B cell (primary cell): ENCODE results near the gene UBXN10. TPM values are rescaled to one million over a fixed set of nuclear protein-coding genes. Genes with fewer than 3 reads are reported as not detected.
A peak's percentile ranks its signal among the peaks of the same experiment; 100 is the strongest.

Experiments used
- ATAC-seq: fragments of 200-7000 bp; cut with Tn5 transposase; one replicate; pipeline ENCODE4 v1.10.0; 2021; ENCODE audit warnings: low read depth, mild to moderate bottlenecking, moderate number of reproducible peaks, moderate library complexity
- CTCF ChIA-PET: fragments of 350-600 bp; sonication (Branson Sonifier 250); formaldehyde crosslinking; loops from one replicate; lab custom pipeline; 2021; ENCODE audit warnings: antibody characterized with exemption, inconsistent platforms; lab: Charles Lee
- POLR2A ChIA-PET: fragments of 350-600 bp; sonication (Branson Sonifier 250); formaldehyde crosslinking; loops from one replicate; lab custom pipeline; 2021; ENCODE audit warnings: antibody characterized with exemption; lab: Charles Lee
- DNase-seq: peaks from one replicate; pipeline ENCODE4 v3.0.0; 2013
- H2AFZ ChIP-seq: 2 replicates; pipeline ENCODE4 v1.6.1; 2012; ENCODE audit warnings: mild to moderate bottlenecking, low read depth, low read length; ENCODE audit not compliant: insufficient read depth, poor library complexity, severe bottlenecking
- H3K27ac ChIP-seq, 2 donors: 1 replicate in 1 of 2; 2 replicates in 1 of 2; pipeline ENCODE4 v1.5.1; 2012 to 2013; ENCODE audit warnings: low read length in 2 of 2, mild to moderate bottlenecking in 2 of 2, moderate library complexity in 1 of 2
- H3K27me3 ChIP-seq, 4 experiments: fragments of 200-600 bp in 1 of 4; sonication (generic) in 1 of 4; replicated peaks in 1 of 4; 1 replicate in 2 of 4; 2 replicates in 2 of 4; pipeline versions ENCODE4 v1.6.1 to v1.7.0; 2013 to 2016; ENCODE audit warnings: low read length in 3 of 4, mild to moderate bottlenecking in 2 of 4, mixed read lengths in 1 of 4, moderate library complexity in 1 of 4; ENCODE audit not compliant: insufficient read depth in 4 of 4, control insufficient read depth in 3 of 4; ENCODE audit errors: control extremely low read depth in 1 of 4
- H3K36me3 ChIP-seq, 2 experiments: replicated peaks in 1 of 2; 1 replicate in 1 of 2; 2 replicates in 1 of 2; pipeline versions ENCODE4 v1.6.1 to v1.7.1; 2013; ENCODE audit warnings: low read length in 1 of 2; ENCODE audit not compliant: insufficient read depth in 2 of 2, control insufficient read depth in 1 of 2; ENCODE audit errors: control extremely low read depth in 1 of 2, extremely low read depth in 1 of 2
- H3K4me1 ChIP-seq, 2 donors: fragments of 200-600 bp in 1 of 2; sonication (generic) in 1 of 2; 1 replicate in 1 of 2; 2 replicates in 1 of 2; pipeline versions ENCODE4 v1.5.1 to v1.6.1; 2013 to 2017; ENCODE audit warnings: low read length in 2 of 2; ENCODE audit not compliant: control insufficient read depth in 2 of 2, insufficient read depth in 2 of 2
- H3K4me2 ChIP-seq: replicated peaks from 2 replicates; pipeline ENCODE3; 2012; ENCODE audit warnings: mild to moderate bottlenecking, low read depth, low read length; ENCODE audit not compliant: poor library complexity, severe bottlenecking
- H3K4me3 ChIP-seq, 5 experiments: fragments of 200-600 bp in 1 of 5; sonication (generic) in 1 of 5; 1 replicate in 3 of 5; 2 replicates in 2 of 5; pipeline versions ENCODE4 v1.5.1 to v1.7.0; 2011 to 2016; ENCODE audit warnings: low read length in 4 of 5, mild to moderate bottlenecking in 4 of 5, low read depth in 2 of 5, control low read depth in 1 of 5, moderate library complexity in 1 of 5; ENCODE audit not compliant: insufficient read depth in 1 of 5; ENCODE audit errors: control extremely low read depth in 1 of 5, extremely low read depth in 1 of 5
- H3K79me2 ChIP-seq: fragments of 200-600 bp; sonication (generic); one replicate; pipeline ENCODE4 v1.6.0; 2016; ENCODE audit warnings: low read length; ENCODE audit not compliant: control insufficient read depth, insufficient read depth
- H3K9ac ChIP-seq: fragments of 200-600 bp; sonication (generic); 2 replicates; pipeline ENCODE4 v1.6.1; 2017; ENCODE audit warnings: mild to moderate bottlenecking, low read length, moderate library complexity
- H3K9me3 ChIP-seq, 3 donors: one replicate each; pipeline versions ENCODE4 v1.6.1 to v1.7.1; 2013; ENCODE audit warnings: low read length in 2 of 3; ENCODE audit not compliant: control insufficient read depth in 2 of 3, insufficient read depth in 1 of 3; ENCODE audit errors: control extremely low read depth in 1 of 3
- H4K20me1 ChIP-seq: 2 replicates; pipeline ENCODE4 v1.6.0; 2012; ENCODE audit warnings: mild to moderate bottlenecking, low read length; ENCODE audit not compliant: insufficient read depth, control insufficient read depth, poor library complexity, severe bottlenecking
- H3K27ac Mint-ChIP-seq: one replicate; pipeline ENCODE4 v1.8.0; 2021; ENCODE audit warnings: mixed read lengths
- H3K27me3 Mint-ChIP-seq: one replicate; pipeline ENCODE4 v1.8.0; 2021; ENCODE audit warnings: mixed read lengths
- H3K4me1 Mint-ChIP-seq: one replicate; pipeline ENCODE4 v1.8.0; 2021; ENCODE audit warnings: mixed read lengths
- H3K4me3 Mint-ChIP-seq: one replicate; pipeline ENCODE4 v1.8.0; 2021; ENCODE audit warnings: mixed read lengths
- H3K9me3 Mint-ChIP-seq: one replicate; pipeline ENCODE4 v1.8.0; 2022; ENCODE audit warnings: mixed read lengths; ENCODE audit not compliant: insufficient read depth
- EZH2 ChIP-seq: IDR thresholded peaks from 2 replicates; pipeline ENCODE4 v1.6.1; 2012; ENCODE audit warnings: borderline replicate concordance, low read depth, mild to moderate bottlenecking, moderate library complexity, low read length; ENCODE audit not compliant: insufficient read depth, poor library complexity, severe bottlenecking
- WGBS: methylation state at CpG from one replicate; pipeline ENCODE4 v1.1.5; 2013; ENCODE audit warnings: missing lambda C conversion rate; ENCODE audit not compliant: insufficient coverage; 5-methylcytosine and 5-hydroxymethylcytosine counted together
- intact Hi-C: fragments of 100-400 bp; cut with micrococcal nuclease; formaldehyde crosslinking; loops from one replicate; pipeline ENCODE4 v1.10.0; 2022
- polyA plus RNA-seq: library from polyadenylated mRNA; depleted of rRNA; stranded (reverse); fragments of >200 nt; gene quantifications from 2 replicates; pipeline ENCODE4 v1.2.3, GENCODE V29; 2012
- total RNA-seq, 2 donors: library from RNA; stranded (reverse); fragments of 120-200 nt in 1 of 2; gene quantifications; 1 replicate in 1 of 2; 2 replicates in 1 of 2; pipeline versions ENCODE4 v1.2.3 to v1.2.4, GENCODE V29; 2013 to 2022
- TF ChIP-seq, protein P1 (sequence below): fragments of 200-600 bp; IDR thresholded peaks from one replicate; pipeline ENCODE4 v1.8.0; 2022; ENCODE audit warnings: antibody characterized with exemption, mild to moderate bottlenecking

The UBXN10 gene
- total and polyA plus RNA-seq, 2 donors (not counting 1 experiment from before 2014, with no cell fraction given) = 0.07 to 0.25 TPM

DNA sequence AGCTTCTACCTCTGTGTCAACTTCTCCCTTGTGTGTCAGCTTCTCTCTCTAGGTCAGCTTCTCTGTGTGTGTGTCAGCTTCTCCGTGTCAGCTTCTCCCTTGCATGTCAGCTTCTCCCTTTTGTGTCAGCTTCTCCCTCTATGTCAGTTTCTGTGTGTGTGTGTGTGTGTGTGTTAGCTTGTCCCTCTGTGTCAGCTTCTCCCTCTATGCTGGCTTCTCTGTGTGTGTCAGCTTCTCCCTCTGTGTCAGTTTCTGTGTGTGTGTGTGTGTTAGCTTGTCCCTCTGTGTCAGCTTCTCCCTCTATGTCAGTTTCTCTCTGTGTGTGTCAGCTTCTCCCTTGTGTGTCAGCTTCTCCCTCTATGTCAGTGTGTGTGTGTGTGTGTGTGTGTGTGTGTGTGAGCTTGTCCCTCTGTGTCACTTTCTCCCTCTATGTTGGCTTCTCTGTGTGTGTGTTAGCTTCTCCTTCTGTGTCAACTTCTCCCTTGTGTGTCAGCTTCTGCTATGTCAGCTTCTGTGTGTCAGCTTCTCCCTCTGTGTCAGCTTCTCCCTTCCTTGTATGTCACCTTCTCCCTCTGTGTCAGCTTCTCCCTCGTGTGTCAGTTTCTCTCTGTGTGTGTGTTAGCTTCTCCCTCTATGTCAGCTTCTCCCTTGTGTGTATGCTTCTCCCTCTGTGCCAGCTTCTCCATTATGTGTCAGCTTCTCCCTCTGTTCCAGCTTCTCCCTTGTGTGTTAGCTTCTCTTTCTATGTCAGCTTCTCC is 6.3 kb upstream of the UBXN10 start:
- Histone ChIP-seq H2AFZ (no peak overlapping the region), H3K9ac (no peak overlapping the region), H3K4me1 (peaks cover 0 to 5% of the 10 kb centered on the region in 2 donors), H3K36me3 (no peaks in the 10 kb centered on the region), H3K27ac (no peak overlapping the region), H3K4me2 (no peak overlapping the region), H3K79me2 (no peaks in the 10 kb centered on the region), H3K4me3 (no peak overlapping the region), H3K9me3 (peaks cover 1 to 14% (median 7%) of the 10 kb centered on the region in 3 donors), H3K27me3 (peaks cover 0 to 12% (median 0%) of the 10 kb centered on the region in 4 experiments), H4K20me1 (no peaks in the 10 kb centered on the region)
- Mint-ChIP-seq H3K4me1 (peaks cover 12% of the 10 kb centered on the region), H3K4me3 (no peak overlapping the region), H3K27ac (peak overlapping the region; percentile 2), H3K9me3 (peaks cover 2% of the 10 kb centered on the region), H3K27me3 (peaks cover 22% of the 10 kb centered on the region)
- ChIA-PET CTCF (interaction anchor here (1.0 to 5.4 kb wide), 6 partner anchors 8 to 262 kb away, joined by 3 to 32 read pairs (median 4); no protein-coding TSS in a partner anchor), POLR2A (no interaction called here)
- ATAC-seq (no peak), DNase-seq (no peak)
- TF ChIP-seq, protein P1, sequence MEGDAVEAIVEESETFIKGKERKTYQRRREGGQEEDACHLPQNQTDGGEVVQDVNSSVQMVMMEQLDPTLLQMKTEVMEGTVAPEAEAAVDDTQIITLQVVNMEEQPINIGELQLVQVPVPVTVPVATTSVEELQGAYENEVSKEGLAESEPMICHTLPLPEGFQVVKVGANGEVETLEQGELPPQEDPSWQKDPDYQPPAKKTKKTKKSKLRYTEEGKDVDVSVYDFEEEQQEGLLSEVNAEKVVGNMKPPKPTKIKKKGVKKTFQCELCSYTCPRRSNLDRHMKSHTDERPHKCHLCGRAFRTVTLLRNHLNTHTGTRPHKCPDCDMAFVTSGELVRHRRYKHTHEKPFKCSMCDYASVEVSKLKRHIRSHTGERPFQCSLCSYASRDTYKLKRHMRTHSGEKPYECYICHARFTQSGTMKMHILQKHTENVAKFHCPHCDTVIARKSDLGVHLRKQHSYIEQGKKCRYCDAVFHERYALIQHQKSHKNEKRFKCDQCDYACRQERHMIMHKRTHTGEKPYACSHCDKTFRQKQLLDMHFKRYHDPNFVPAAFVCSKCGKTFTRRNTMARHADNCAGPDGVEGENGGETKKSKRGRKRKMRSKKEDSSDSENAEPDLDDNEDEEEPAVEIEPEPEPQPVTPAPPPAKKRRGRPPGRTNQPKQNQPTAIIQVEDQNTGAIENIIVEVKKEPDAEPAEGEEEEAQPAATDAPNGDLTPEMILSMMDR = no peak
- WGBS = 100% methylated on average over 1 of the region's 2 CpGs
- intact Hi-C loops = no loop called here

DNA sequence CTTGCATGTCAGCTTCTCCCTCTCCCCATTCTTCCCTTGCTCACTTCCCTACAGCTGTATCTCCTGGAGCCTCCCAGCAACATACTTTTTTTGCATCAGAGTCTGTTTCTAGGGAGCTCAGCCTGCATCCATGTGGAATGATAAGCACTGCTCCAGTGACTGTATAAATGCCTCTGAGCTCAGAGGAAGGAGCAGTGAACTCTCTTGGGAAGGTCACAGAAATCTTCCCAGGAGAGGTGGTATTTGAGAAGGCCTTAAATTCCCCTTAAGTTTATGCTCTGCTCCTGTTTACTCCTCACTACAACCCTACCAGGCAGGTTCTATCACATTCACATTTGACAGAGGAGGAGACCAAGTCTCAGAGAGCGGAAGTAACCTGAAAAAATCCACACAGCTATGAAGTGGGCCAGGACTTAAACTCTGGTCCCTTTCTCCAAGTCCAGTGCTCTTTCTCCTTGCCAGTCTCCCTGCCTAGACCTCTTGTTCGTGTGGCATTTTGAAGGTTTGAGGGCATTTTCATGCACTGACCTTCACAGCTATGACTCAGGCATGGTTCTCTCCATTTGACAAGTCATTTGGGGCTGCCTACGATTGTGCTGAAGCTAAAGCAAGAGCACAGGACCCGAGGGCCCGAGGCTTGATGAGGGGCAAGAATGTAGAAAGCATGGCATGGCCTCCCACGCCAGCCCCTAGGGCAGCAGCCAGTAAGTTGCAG is 5.6 kb upstream of the UBXN10 start:
- Histone ChIP-seq H3K79me2 (no peaks in the 10 kb centered on the region), H2AFZ (no peak overlapping the region), H3K36me3 (no peaks in the 10 kb centered on the region), H3K9ac (no peak overlapping the region), H3K4me3 (no peak overlapping the region), H3K27me3 (peaks cover 0 to 13% (median 0%) of the 10 kb centered on the region in 4 experiments), H4K20me1 (no peaks in the 10 kb centered on the region), H3K4me2 (no peak overlapping the region), H3K9me3 (peaks cover 1 to 14% (median 7%) of the 10 kb centered on the region in 3 donors), H3K4me1 (peaks cover 3 to 4% of the 10 kb centered on the region in 2 donors), H3K27ac (no peak overlapping the region)
- DNase-seq = no peak
- ATAC-seq = no peak
- Mint-ChIP-seq H3K9me3 (peaks cover 2% of the 10 kb centered on the region), H3K4me3 (no peak overlapping the region), H3K27me3 (peaks cover 26% of the 10 kb centered on the region), H3K27ac (no peak overlapping the region), H3K4me1 (peaks cover 13% of the 10 kb centered on the region)
- ChIA-PET CTCF (interaction anchor here (1.5 to 5.4 kb wide), 2 partner anchors 14 to 28 kb away, joined by 3 to 32 read pairs; no protein-coding TSS in a partner anchor), POLR2A (no interaction called here)
- TF ChIP-seq, protein P1 = no peak
- no peak for TF ChIP-seq EZH2
- intact Hi-C loops = no loop called here
- 85% methylated on average over 4 of the region's 6 CpGs for WGBS
